Endothelial cell of umbilical vein (primary cell): ENCODE results near the gene LLGL2. TPM values are rescaled to one million over a fixed set of nuclear protein-coding genes. Genes with fewer than 3 reads are reported as not detected.

ENCODE experiments used
- BruUV-seq: library from RNA; stranded (reverse); fragments of 400-500 nt; replicated peaks from 2 replicates; lab custom pipeline; 2021; lab: Mats Ljungman, UMichigan
- CTCF ChIA-PET: fragments of 300-600, 350-600 bp; sonication (Branson Sonifier 250); formaldehyde crosslinking; loops from one replicate; lab custom pipeline; 2021; ENCODE audit warnings: antibody characterized with exemption, inconsistent platforms; lab: Charles Lee
- POLR2A ChIA-PET: fragments of 300-600, 350-600 bp; sonication (Branson Sonifier 250); formaldehyde crosslinking; loops from one replicate; lab custom pipeline; 2021; ENCODE audit warnings: antibody characterized with exemption, inconsistent platforms; lab: Charles Lee
- DNase-seq: peaks from one replicate; pipeline ENCODE4 v3.0.0-alpha.2; 2011; ENCODE audit warnings: low read depth, low spot score
- FAIRE-seq: peaks from 2 replicates; lab custom pipeline; 2011; peaks lifted over from hg19 to GRCh38; lab: Jason Lieb, UNC
- H2AFZ ChIP-seq: 2 replicates; pipeline ENCODE4 v1.6.0; 2012; ENCODE audit warnings: low read depth, low read length, control low read depth, inconsistent platforms
- H3K27ac ChIP-seq: 2 replicates; pipeline ENCODE4 v1.5.1; 2011; ENCODE audit warnings: low read depth, mild to moderate bottlenecking, control low read depth, low read length, moderate library complexity; ENCODE audit not compliant: insufficient read depth
- H3K27me3 ChIP-seq, 2 experiments: 2 replicates each; pipeline versions ENCODE4 v1.6.0 to v1.6.1; 2011; ENCODE audit warnings: low read length in 2 of 2, mixed read lengths in 1 of 2; ENCODE audit not compliant: control insufficient read depth in 2 of 2, insufficient read depth in 2 of 2
- H3K36me3 ChIP-seq, 2 experiments: 2 replicates in 1 of 2; 3 replicates in 1 of 2; pipeline ENCODE4 v1.5.1; 2011; ENCODE audit warnings: low read length in 2 of 2, mild to moderate bottlenecking in 1 of 2, moderate library complexity in 1 of 2; ENCODE audit not compliant: control insufficient read depth in 2 of 2, insufficient read depth in 2 of 2; ENCODE audit errors: extremely low read depth in 1 of 2
- H3K4me1 ChIP-seq: 3 replicates; pipeline ENCODE4 v1.5.1; 2011; ENCODE audit warnings: mild to moderate bottlenecking, low read length; ENCODE audit not compliant: control insufficient read depth, insufficient read depth; ENCODE audit errors: extremely low read depth
- H3K4me2 ChIP-seq: 2 replicates; pipeline ENCODE4 v1.6.1; 2011; ENCODE audit warnings: low read length, control low read depth, mixed read lengths; ENCODE audit not compliant: insufficient read depth
- H3K4me3 ChIP-seq, 3 experiments: fragments of 200-600 bp in 1 of 3; sonication (generic), shearing (Covaris generic) in 1 of 3; replicated peaks in 1 of 3; 2 replicates each; pipeline ENCODE4 v1.5.1; 2011 to 2016; ENCODE audit warnings: control low read depth in 3 of 3, low read length in 3 of 3, mild to moderate bottlenecking in 2 of 3, inconsistent platforms in 1 of 3, low read depth in 1 of 3, moderate library complexity in 1 of 3; ENCODE audit not compliant: insufficient read depth in 1 of 3
- H3K79me2 ChIP-seq: 2 replicates; pipeline ENCODE4 v1.6.0; 2012; ENCODE audit warnings: low read length, inconsistent platforms; ENCODE audit not compliant: control insufficient read depth, insufficient read depth
- H3K9ac ChIP-seq: replicated peaks from 2 replicates; pipeline ENCODE3; 2011; ENCODE audit warnings: low read length, control low read depth; ENCODE audit not compliant: insufficient read depth; ENCODE audit errors: extremely low read depth
- H3K9me1 ChIP-seq: replicated peaks from 3 replicates; pipeline ENCODE4 v1.6.0; 2011; ENCODE audit warnings: mild to moderate bottlenecking, low read length; ENCODE audit not compliant: control insufficient read depth, insufficient read depth; ENCODE audit errors: extremely low read depth
- H3K9me3 ChIP-seq: replicated peaks from 2 replicates; pipeline ENCODE4 v1.5.1; 2012; ENCODE audit warnings: low read length, inconsistent platforms; ENCODE audit not compliant: control insufficient read depth, insufficient read depth
- H4K20me1 ChIP-seq: replicated peaks from 2 replicates; pipeline ENCODE3; 2011; ENCODE audit warnings: mild to moderate bottlenecking, low read length; ENCODE audit not compliant: control insufficient read depth, insufficient read depth; ENCODE audit errors: extremely low read depth
- EZH2 ChIP-seq: IDR thresholded peaks from 2 replicates; pipeline ENCODE4 v1.6.1; 2012; ENCODE audit warnings: borderline replicate concordance, low read depth, mild to moderate bottlenecking, moderate library complexity, low read length, inconsistent platforms; ENCODE audit not compliant: severe bottlenecking
- FOS ChIP-seq: IDR thresholded peaks from 2 replicates; pipeline ENCODE4 v1.6.1; 2011; ENCODE audit warnings: mild to moderate bottlenecking, low read length, moderate library complexity, borderline replicate concordance; ENCODE audit not compliant: insufficient read depth
- GATA2 ChIP-seq: IDR thresholded peaks from 2 replicates; pipeline ENCODE4 v1.7.0; 2011; ENCODE audit warnings: low read depth, mild to moderate bottlenecking, moderate library complexity, mixed read lengths, low read length; ENCODE audit not compliant: insufficient read length, insufficient read depth
- JUN ChIP-seq: IDR thresholded peaks from 2 replicates; pipeline ENCODE4 v1.6.1; 2011; ENCODE audit warnings: borderline replicate concordance, low read depth; ENCODE audit not compliant: insufficient read length, insufficient read depth
- MYC ChIP-seq: IDR thresholded peaks from one replicate; pipeline ENCODE4 v1.6.1; 2011; ENCODE audit warnings: mild to moderate bottlenecking, low read depth, low read length
- POLR2A ChIP-seq: IDR thresholded peaks from 2 replicates; pipeline ENCODE4 v1.6.1; 2012; ENCODE audit warnings: low read depth, mild to moderate bottlenecking, control low read depth, low read length
- POLR2AphosphoS5 ChIP-seq: IDR thresholded peaks from 2 replicates; pipeline ENCODE4 v1.6.1; 2012; ENCODE audit warnings: low read depth, mild to moderate bottlenecking, control low read depth, low read length, moderate library complexity; ENCODE audit not compliant: insufficient read depth
- dilution Hi-C: fragments of 300-500 bp; cut with MboI; formaldehyde crosslinking; loops from one replicate; pipeline ENCODE4 v1.15.0; 2019; ENCODE audit warnings: low sequenced_read_pairs; ENCODE audit not compliant: extremely low pct_ligation_motif_present
- intact Hi-C: fragments of 100-400 bp; cut with micrococcal nuclease; formaldehyde crosslinking; loops from one replicate; pipeline ENCODE4 v1.10.0; 2022
- polyA plus RNA-seq, 4 experiments: library from polyadenylated mRNA; depleted of rRNA in 3 of 4; stranded (reverse) in 3 of 4; unstranded in 1 of 4; fragments of >200 nt; gene quantifications; 2 replicates each; pipeline versions ENCODE4 v1.2.1 to v1.2.3, GENCODE V29; 2011 to 2012; ENCODE audit warnings: missing spikeins in 1 of 4
- total RNA-seq: library from RNA; stranded (reverse); gene quantifications from 2 replicates; pipeline ENCODE4 v1.2.3, GENCODE V29; 2021
- TF ChIP-seq, protein P1 (sequence below): IDR thresholded peaks from 2 replicates; pipeline ENCODE4 v1.6.1; 2011; ENCODE audit not compliant: insufficient read depth, insufficient read length
- TF ChIP-seq, protein P2 (sequence below), 2 donors: IDR thresholded peaks; 1 replicate in 1 of 2; 2 replicates in 1 of 2; pipeline ENCODE4 v1.5.1; 2011; ENCODE audit warnings: low read length in 2 of 2, mild to moderate bottlenecking in 2 of 2, moderate library complexity in 2 of 2, control low read depth in 1 of 2, inconsistent platforms in 1 of 2, low read depth in 1 of 2; ENCODE audit not compliant: insufficient read depth in 1 of 2; ENCODE audit errors: extremely low read depth in 1 of 2

LLGL2 gene
- total and polyA plus RNA-seq, 2 donors (not counting 3 experiments of a cell fraction or from before 2014, with no cell fraction given), result 5.3 to 5.4 TPM

GRCh38 chr17:75611851-75612429, 86.4 kb downstream of the LLGL2 start:
- no peak overlapping the region for H3K4me3 ChIP-seq
- POLR2A ChIA-PET, result interaction anchor here (0.6 kb wide), 1 partner anchor 58 kb away, joined by 3 read pairs; no protein-coding TSS in a partner anchor
- H3K27me3 ChIP-seq, result no peaks in the 10 kb centered on the region
- no TSS peak for BruUV-seq
- H3K9me1 ChIP-seq, result no peaks in the 10 kb centered on the region
- FAIRE-seq (no peak), DNase-seq (no peak)
- H3K9ac ChIP-seq, result no peak overlapping the region
- no peaks in the 10 kb centered on the region for H4K20me1 ChIP-seq
- no peaks in the 10 kb centered on the region for H3K4me1 ChIP-seq
- no peaks in the 10 kb centered on the region for H3K9me3 ChIP-seq
- CTCF ChIA-PET, result interaction anchor here (0.8 to 9.8 kb wide), 6 partner anchors 8 to 215 kb away, joined by 3 to 65 read pairs (median 6); partner anchors contain the start of gene SMIM5
- H3K4me2 ChIP-seq, result no peak overlapping the region
- intact Hi-C loops, result no loop called here
- TF ChIP-seq, protein P1, sequence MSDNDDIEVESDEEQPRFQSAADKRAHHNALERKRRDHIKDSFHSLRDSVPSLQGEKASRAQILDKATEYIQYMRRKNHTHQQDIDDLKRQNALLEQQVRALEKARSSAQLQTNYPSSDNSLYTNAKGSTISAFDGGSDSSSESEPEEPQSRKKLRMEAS, result no peak
- TF ChIP-seq, protein P2, sequence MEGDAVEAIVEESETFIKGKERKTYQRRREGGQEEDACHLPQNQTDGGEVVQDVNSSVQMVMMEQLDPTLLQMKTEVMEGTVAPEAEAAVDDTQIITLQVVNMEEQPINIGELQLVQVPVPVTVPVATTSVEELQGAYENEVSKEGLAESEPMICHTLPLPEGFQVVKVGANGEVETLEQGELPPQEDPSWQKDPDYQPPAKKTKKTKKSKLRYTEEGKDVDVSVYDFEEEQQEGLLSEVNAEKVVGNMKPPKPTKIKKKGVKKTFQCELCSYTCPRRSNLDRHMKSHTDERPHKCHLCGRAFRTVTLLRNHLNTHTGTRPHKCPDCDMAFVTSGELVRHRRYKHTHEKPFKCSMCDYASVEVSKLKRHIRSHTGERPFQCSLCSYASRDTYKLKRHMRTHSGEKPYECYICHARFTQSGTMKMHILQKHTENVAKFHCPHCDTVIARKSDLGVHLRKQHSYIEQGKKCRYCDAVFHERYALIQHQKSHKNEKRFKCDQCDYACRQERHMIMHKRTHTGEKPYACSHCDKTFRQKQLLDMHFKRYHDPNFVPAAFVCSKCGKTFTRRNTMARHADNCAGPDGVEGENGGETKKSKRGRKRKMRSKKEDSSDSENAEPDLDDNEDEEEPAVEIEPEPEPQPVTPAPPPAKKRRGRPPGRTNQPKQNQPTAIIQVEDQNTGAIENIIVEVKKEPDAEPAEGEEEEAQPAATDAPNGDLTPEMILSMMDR (IDR thresholded peaks at IDR 0.05; ENCODE audit: extremely low read depth in 1 of 2, insufficient read depth in 1 of 2, low read depth in 1 of 2, low read length in 2 of 2), result no peak
- TF ChIP-seq POLR2AphosphoS5 (no peak), JUN (no peak), EZH2 (no peak), GATA2 (no peak), POLR2A (no peak), MYC (no peak), FOS (no peak)
- no peaks in the 10 kb centered on the region for H3K36me3 ChIP-seq
- H2AFZ ChIP-seq, result no peak overlapping the region
- no peak overlapping the region for H3K27ac ChIP-seq
- dilution Hi-C loops, result no loop called here
- no peaks in the 10 kb centered on the region for H3K79me2 ChIP-seq
